ENCODE data around the gene BICD1.

Gene BICD1

DNA sequence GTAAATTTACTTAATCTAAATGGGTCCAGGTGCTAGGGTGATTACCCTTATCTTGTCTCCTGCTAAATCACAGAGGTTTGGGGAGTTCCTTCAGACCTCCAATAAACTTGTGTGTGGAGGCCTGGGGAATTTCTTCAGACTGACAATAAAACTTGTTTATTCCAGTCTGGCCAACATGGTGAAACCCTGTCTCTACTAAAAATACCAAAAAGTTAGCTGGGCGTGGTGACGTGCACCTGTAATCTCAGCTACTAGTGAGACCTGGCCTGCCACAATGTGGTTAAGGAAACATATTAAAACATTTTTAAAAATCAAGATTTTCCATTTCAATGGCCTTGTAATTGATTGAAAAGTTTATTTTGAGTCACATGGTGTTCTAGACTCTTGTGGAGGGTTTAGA lies 165.8 kb downstream of the BICD1 start:
- no peak for TF ChIP-seq GATA2 (IDR thresholded peaks at IDR 0.05; ENCODE audit: low read depth, low read length)
- no peak for TF ChIP-seq GATA3 (IDR thresholded peaks at IDR 0.05; ENCODE audit: low read depth, low read length)

GRCh38 chr12:32273063-32273522 lies 166.4 kb downstream of the BICD1 start:
- TF ChIP-seq GATA2 (IDR thresholded peaks at IDR 0.05; ENCODE audit: low read depth, low read length) (no peak), GATA3 (IDR thresholded peaks at IDR 0.05; ENCODE audit: low read depth, low read length) (no peak)

GRCh38 chr12:32273712-32274111 lies 167.1 kb downstream of the BICD1 start:
- no peak for TF ChIP-seq GATA3 (IDR thresholded peaks at IDR 0.05; ENCODE audit: low read depth, low read length)
- TF ChIP-seq GATA2 (IDR thresholded peaks at IDR 0.05; ENCODE audit: low read depth, low read length): no peak

DNA sequence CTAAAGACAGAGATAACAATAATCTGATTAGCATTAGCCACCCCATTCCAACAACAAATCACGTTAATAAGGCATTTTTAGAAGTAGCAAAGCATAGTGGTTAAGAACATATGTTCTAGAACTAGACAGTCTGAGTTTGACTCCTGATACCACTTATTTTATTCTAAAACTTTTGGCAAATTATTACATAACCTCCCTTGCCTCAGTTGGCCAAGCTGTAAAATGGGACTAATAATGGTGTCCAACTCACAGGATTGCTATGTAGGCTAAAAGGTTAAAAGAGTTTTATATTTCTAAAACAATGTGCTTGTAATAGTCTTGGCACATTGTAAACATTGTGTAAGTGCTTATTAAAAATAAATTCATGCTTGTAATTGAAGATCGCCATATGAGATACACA lies 168.0 kb downstream of the BICD1 start:
- no peak for TF ChIP-seq GATA3 (IDR thresholded peaks at IDR 0.05; ENCODE audit: low read depth, low read length)
- TF ChIP-seq GATA2 (IDR thresholded peaks at IDR 0.05; ENCODE audit: low read depth, low read length): no peak

GRCh38 chr12:32277774-32278173 lies 171.1 kb downstream of the BICD1 start:
- TF ChIP-seq GATA3 (IDR thresholded peaks at IDR 0.05; ENCODE audit: low read depth, low read length) (no peak), GATA2 (IDR thresholded peaks at IDR 0.05; ENCODE audit: low read depth, low read length) (no peak)

DNA sequence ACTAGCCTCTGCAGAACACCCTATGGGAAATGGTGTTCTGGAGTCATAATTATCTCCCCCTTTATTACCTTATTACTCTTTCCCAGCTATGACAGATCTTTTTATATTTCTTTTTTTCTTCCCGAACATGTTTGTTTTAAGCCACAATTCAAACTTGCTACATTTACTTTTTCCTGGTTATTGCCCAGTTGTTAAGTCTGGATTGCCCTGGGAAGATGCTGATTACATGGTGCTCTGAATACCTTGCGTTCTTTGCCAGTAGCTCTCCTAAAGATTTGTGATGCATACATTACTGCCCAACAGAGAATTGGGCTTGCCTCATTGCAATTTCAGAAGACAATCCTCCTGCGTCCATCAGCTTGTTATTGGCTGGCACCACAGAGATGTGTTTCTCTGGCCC lies 174.5 kb downstream of the BICD1 start:
- TF ChIP-seq GATA3 (IDR thresholded peaks at IDR 0.05; ENCODE audit: low read depth, low read length) (no peak), GATA2 (IDR thresholded peaks at IDR 0.05; ENCODE audit: low read depth, low read length) (no peak)

DNA sequence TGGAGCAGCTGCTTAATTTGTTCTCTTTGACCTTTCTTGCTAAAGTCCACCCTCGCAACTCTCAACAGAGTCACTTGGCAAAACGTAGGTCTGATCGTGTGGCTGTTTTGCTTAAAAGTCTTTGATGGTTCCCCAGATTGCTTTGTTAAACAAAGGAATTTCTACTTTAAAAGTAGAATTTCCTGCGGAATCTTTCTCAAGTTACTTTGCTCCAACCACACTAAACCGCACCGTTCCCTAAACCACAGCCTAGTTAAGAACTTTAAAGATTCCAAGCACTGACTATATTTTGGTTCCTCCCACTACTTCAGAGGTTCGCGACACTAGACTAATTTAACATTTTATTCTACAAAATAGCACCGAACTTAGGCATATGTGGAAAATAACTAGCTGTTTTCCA lies 177.9 kb downstream of the BICD1 start:
- TF ChIP-seq GATA3 (IDR thresholded peaks at IDR 0.05; ENCODE audit: low read depth, low read length) (no peak), GATA2 (IDR thresholded peaks at IDR 0.05; ENCODE audit: low read depth, low read length) (no peak)

DNA sequence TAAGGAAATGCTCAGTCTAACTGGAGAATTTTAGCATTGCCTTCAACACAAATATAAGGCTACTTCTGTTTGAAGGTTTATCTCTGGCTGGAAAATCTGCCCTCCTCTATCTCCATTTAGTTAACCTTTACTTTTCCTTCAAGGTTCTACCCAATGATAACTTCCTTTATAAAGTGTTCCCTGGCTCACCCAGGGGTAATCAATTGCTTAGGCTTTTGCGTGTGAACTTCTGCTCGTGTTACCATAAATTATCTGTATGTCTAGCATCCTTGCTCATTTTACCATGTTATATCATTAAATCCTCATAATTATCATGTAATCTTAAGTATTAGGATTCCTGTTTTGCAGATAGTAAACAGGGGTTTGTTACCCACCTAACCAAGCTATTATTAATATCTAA lies 178.4 kb downstream of the BICD1 start:
- TF ChIP-seq GATA3 (IDR thresholded peaks at IDR 0.05; ENCODE audit: low read depth, low read length) (no peak), GATA2 (IDR thresholded peaks at IDR 0.05; ENCODE audit: low read depth, low read length) (no peak)

GRCh38 chr12:32285489-32285888 lies 178.8 kb downstream of the BICD1 start:
- TF ChIP-seq GATA3 (IDR thresholded peaks at IDR 0.05; ENCODE audit: low read depth, low read length): no peak
- TF ChIP-seq GATA2 (IDR thresholded peaks at IDR 0.05; ENCODE audit: low read depth, low read length): no peak

GRCh38 chr12:32290411-32290810 lies 183.8 kb downstream of the BICD1 start:
- TF ChIP-seq GATA3 (IDR thresholded peaks at IDR 0.05; ENCODE audit: low read depth, low read length) (no peak), GATA2 (IDR thresholded peaks at IDR 0.05; ENCODE audit: low read depth, low read length) (no peak)

DNA sequence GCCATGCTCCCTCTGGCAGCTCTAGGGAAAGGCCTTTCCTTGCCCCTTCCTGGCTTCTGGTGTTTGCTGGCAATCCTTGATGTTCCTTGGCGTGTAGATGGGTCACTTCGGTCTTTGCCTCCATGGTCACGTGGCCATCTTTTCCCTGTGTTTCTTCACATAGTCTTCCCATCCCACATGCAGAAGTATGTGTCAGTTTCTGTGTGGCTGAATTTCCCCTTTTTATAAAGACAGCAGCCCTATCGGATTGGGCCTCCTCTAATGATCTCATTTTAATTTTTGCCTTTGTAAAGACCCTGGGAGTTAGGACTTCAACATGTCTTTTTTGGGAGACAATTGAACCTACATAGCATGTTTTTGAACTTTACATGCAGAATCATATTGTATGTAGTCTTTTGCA lies 185.5 kb downstream of the BICD1 start:
- TF ChIP-seq GATA3 (IDR thresholded peaks at IDR 0.05; ENCODE audit: low read depth, low read length) (no peak), GATA2 (IDR thresholded peaks at IDR 0.05; ENCODE audit: low read depth, low read length) (no peak)

DNA sequence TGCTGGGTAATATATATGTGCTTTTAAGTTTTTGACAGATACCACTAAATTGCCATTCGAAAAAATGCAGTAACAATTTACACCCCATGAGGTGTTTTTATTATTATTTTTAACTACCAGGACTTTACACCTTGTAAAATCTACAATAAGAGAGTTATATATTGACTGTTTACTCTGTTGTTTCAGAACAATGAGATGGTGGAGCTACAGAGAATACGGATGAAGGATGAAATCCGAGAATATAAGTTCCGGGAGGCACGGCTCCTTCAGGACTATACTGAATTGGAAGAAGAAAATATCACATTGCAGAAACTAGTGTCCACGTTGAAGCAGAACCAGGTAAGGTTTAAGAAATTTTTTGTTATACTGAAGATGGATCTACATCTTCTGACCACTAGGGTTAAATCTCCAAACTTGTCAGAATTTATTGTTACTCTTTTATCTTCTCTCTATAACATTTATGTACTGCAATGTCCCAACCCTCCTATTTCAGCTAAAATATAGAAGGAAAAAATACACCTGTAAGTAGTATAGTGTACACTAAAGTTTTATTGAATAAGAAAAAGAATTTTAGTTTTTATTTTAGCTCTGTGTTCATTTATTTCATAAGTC lies 187.3 kb downstream of the BICD1 start:
- TF ChIP-seq GATA3 (IDR thresholded peaks at IDR 0.05; ENCODE audit: low read depth, low read length) (no peak), GATA2 (IDR thresholded peaks at IDR 0.05; ENCODE audit: low read depth, low read length) (no peak)

DNA sequence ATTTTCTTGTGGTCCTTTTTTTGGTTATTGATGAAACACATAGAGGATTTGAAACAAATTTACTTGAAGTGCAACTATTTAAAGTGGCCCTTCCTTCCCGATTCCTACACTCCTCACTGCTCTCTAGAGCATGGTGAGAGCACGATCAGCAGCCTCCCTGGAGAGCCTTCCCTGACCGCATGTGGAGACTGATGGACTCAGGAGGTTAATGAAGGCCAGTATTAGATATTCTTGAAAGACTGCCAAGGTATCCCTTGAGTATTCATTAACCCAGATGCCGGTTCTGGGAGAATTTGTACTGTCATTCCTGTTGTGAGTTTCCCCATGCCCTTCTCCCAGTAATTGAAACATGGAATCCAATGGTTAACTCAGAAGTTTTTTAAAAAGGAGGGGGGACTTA lies 189.9 kb downstream of the BICD1 start:
- no peak for TF ChIP-seq GATA2 (IDR thresholded peaks at IDR 0.05; ENCODE audit: low read depth, low read length)
- no peak for TF ChIP-seq GATA3 (IDR thresholded peaks at IDR 0.05; ENCODE audit: low read depth, low read length)

GRCh38 chr12:32298917-32299316 lies 192.3 kb downstream of the BICD1 start:
- TF ChIP-seq GATA3 (IDR thresholded peaks at IDR 0.05; ENCODE audit: low read depth, low read length) (no peak), GATA2 (IDR thresholded peaks at IDR 0.05; ENCODE audit: low read depth, low read length) (peak; percentile 45; the same call in 1 of the 2 replicates)

GRCh38 chr12:32301216-32301615 lies 194.6 kb downstream of the BICD1 start:
- TF ChIP-seq GATA3 (IDR thresholded peaks at IDR 0.05; ENCODE audit: low read depth, low read length): no peak
- no peak for TF ChIP-seq GATA2 (IDR thresholded peaks at IDR 0.05; ENCODE audit: low read depth, low read length)
